Suprapubic skin (tissue), 4 donors: ENCODE data around the gene ETV3L. TPM values are rescaled to one million over a fixed set of nuclear protein-coding genes. Genes with fewer than 3 reads are reported as not detected.
A peak's percentile ranks its signal among the peaks of the same experiment; 100 is the strongest.

ENCODE experiments used
- DNase-seq, 2 donors: peaks; one replicate each; pipeline ENCODE4 v3.0.0-alpha.2; 2019; ENCODE audit warnings: low spot score in 2 of 2
- H3K27ac ChIP-seq: fragments of 200-600 bp; sonication (generic); one replicate; pipeline ENCODE4 v1.5.1; 2019
- H3K27me3 ChIP-seq: fragments of 200-600 bp; sonication (generic); one replicate; pipeline ENCODE4 v1.5.1; 2019
- H3K36me3 ChIP-seq: fragments of 200-600 bp; sonication (generic); one replicate; pipeline ENCODE4 v1.5.1; 2019
- H3K4me1 ChIP-seq: fragments of 200-600 bp; sonication (generic); one replicate; pipeline ENCODE4 v1.5.1; 2019
- H3K4me3 ChIP-seq: fragments of 200-600 bp; sonication (generic); one replicate; pipeline ENCODE4 v1.5.1; 2019; ENCODE audit warnings: mild to moderate bottlenecking
- H3K9me3 ChIP-seq: fragments of 200-600 bp; sonication (generic); one replicate; pipeline ENCODE4 v1.5.1; 2019
- CTCF ChIP-seq, 2 donors: fragments of 200-600 bp in 1 of 2; fragments of 450-650 bp in 1 of 2; sonication (generic) in 1 of 2; IDR thresholded peaks; one replicate each; pipeline ENCODE4 v1.5.1; 2016 to 2019; ENCODE audit warnings: antibody characterized with exemption in 2 of 2, mild to moderate bottlenecking in 1 of 2, moderate library complexity in 1 of 2
- EP300 ChIP-seq: sonication (generic); formaldehyde crosslinking; IDR thresholded peaks from one replicate; pipeline ENCODE4 v1.6.1; 2017; ENCODE audit warnings: antibody characterized with exemption
- POLR2A ChIP-seq, 2 donors: fragments of 450-650 bp; IDR thresholded peaks; one replicate each; pipeline ENCODE4 v1.6.1; 2017; ENCODE audit warnings: antibody characterized with exemption in 2 of 2, mild to moderate bottlenecking in 2 of 2, moderate library complexity in 2 of 2
- POLR2AphosphoS5 ChIP-seq, 3 donors: sonication (generic); formaldehyde crosslinking; IDR thresholded peaks; one replicate each; pipeline ENCODE4 v1.6.1; 2017; ENCODE audit warnings: antibody characterized with exemption in 3 of 3
- WGBS: methylation state at CpG from one replicate; pipeline ENCODE4 v1.1.5; 2018; 5-methylcytosine and 5-hydroxymethylcytosine counted together
- total RNA-seq, 4 donors: library from RNA; depleted of rRNA; stranded (reverse); fragments of >200 nt; gene quantifications; one replicate each; pipeline ENCODE4 v1.1.0, GENCODE V29; 2016

Gene ETV3L
- total RNA-seq, 4 donors from 2014 or later, result not detected

- Histone ChIP-seq H3K36me3 (peaks cover 16% of the 10 kb centered on the region), H3K4me1 (peaks cover 72% of the 10 kb centered on the region), H3K9me3 (no peaks in the 10 kb centered on the region), H3K27ac (peak overlapping the region; percentile 95), H3K4me3 (peak overlapping the region; percentile 93), H3K27me3 (no peaks in the 10 kb centered on the region)
- WGBS, result 16% methylated on average over 9 of the region's 9 CpGs
- no peak for DNase-seq
- TF ChIP-seq POLR2AphosphoS5 (IDR thresholded peaks at IDR 0.05), result no peak
- no peak for TF ChIP-seq POLR2A (IDR thresholded peaks at IDR 0.05)
Measured at GRCh38 chr1:157139052-157139715, 39.6 kb upstream of the ETV3L start.

GRCh38 chr1:157138220-157139051 lies 38.8 kb upstream of the ETV3L start, which contains the start of gene ETV3:
Gene ETV3 (minus strand): TSS chr1:157138395. CDS start chr1:157136352, 2,043 bp downstream.
- Histone ChIP-seq H3K4me1 (peaks cover 72% of the 10 kb centered on the region), H3K9me3 (no peaks in the 10 kb centered on the region), H3K27me3 (no peaks in the 10 kb centered on the region), H3K36me3 (peaks cover 24% of the 10 kb centered on the region), H3K27ac (peak within 1 kb of the TSS; percentile 95), H3K4me3 (peak within 1 kb of the TSS; percentile 93)
- DNase-seq, result peak; percentile 94
- whole genome bisulfite sequencing, result 0% methylated on average over 44 of the region's 85 CpGs
- TF ChIP-seq CTCF (IDR thresholded peaks at IDR 0.05) (no peak), POLR2AphosphoS5 (IDR thresholded peaks at IDR 0.05) (peak; percentile 19 to 70 (median 39)), EP300 (no peak), POLR2A (IDR thresholded peaks at IDR 0.05) (peak; percentile 8 to 85)

GRCh38 chr1:157137408-157138219 lies 38.0 kb upstream of the ETV3L start:
- WGBS, result 1% methylated on average over 16 of the region's 36 CpGs
- H3K4me1 ChIP-seq, result peaks cover 72% of the 10 kb centered on the region
- peak overlapping the region; percentile 95 for H3K27ac ChIP-seq
- H3K27me3 ChIP-seq, result no peaks in the 10 kb centered on the region
- TF ChIP-seq CTCF (IDR thresholded peaks at IDR 0.05), result no peak
- no peak for TF ChIP-seq POLR2A (IDR thresholded peaks at IDR 0.05)
- TF ChIP-seq POLR2AphosphoS5 (IDR thresholded peaks at IDR 0.05), result no peak
- no peak for TF ChIP-seq EP300
- peaks cover 29% of the 10 kb centered on the region for H3K36me3 ChIP-seq
- peak overlapping the region; percentile 93 for H3K4me3 ChIP-seq
- H3K9me3 ChIP-seq, result no peaks in the 10 kb centered on the region
- no peak for DNase-seq

GRCh38 chr1:157137046-157137407 lies 37.4 kb upstream of the ETV3L start:
- TF ChIP-seq POLR2AphosphoS5 (IDR thresholded peaks at IDR 0.05) (no peak), EP300 (no peak), CTCF (IDR thresholded peaks at IDR 0.05) (no peak), POLR2A (IDR thresholded peaks at IDR 0.05) (no peak)
- Histone ChIP-seq H3K9me3 (no peaks in the 10 kb centered on the region), H3K36me3 (peaks cover 34% of the 10 kb centered on the region), H3K4me1 (peaks cover 72% of the 10 kb centered on the region), H3K27ac (peak overlapping the region; percentile 95), H3K27me3 (no peaks in the 10 kb centered on the region), H3K4me3 (peak overlapping the region; percentile 93)
- DNase-seq, result no peak
- 0% methylated on average over 4 of the region's 4 CpGs for WGBS

GRCh38 chr1:157136133-157136532 lies 36.5 kb upstream of the ETV3L start:
- peak overlapping the region; percentile 93 for H3K4me3 ChIP-seq

More at GRCh38 chr1:157136133-157136532, 36.5 kb upstream of the ETV3L start:
- H3K27ac ChIP-seq, result no peak overlapping the region
- H3K27me3 ChIP-seq, result no peaks in the 10 kb centered on the region
- H3K36me3 ChIP-seq, result peaks cover 40% of the 10 kb centered on the region
- TF ChIP-seq EP300 (no peak), POLR2A (IDR thresholded peaks at IDR 0.05) (no peak), CTCF (IDR thresholded peaks at IDR 0.05) (no peak)
- WGBS, result 21% methylated on average over 4 of the region's 4 CpGs
- H3K9me3 ChIP-seq, result no peaks in the 10 kb centered on the region
- DNase-seq, result no peak
- H3K4me1 ChIP-seq, result peaks cover 65% of the 10 kb centered on the region
